ENCODE data around the gene PEAK1.

PEAK1 gene

GRCh38 chr15:77457905-77458265, 38.0 kb upstream of the PEAK1 start:
- H3K9me3 ChIP-seq (ENCODE audit: control insufficient read depth, insufficient read depth, low read depth, low read length): no peaks in the 10 kb centered on the region
- TF ChIP-seq ZNF830 (tag by site-specific recombination; IDR thresholded peaks at IDR 0.05; ENCODE audit: low read depth) (no peak), KLF10 (tag by site-specific recombination; IDR thresholded peaks at IDR 0.05) (no peak), ZNF664 (tag by site-specific recombination; IDR thresholded peaks at IDR 0.05) (no peak), YY1 (tag by site-specific recombination; IDR thresholded peaks at IDR 0.05) (no peak), ZFP69B (tag by site-specific recombination; IDR thresholded peaks at IDR 0.05) (no peak), ZNF555 (tag by site-specific recombination; conservative IDR thresholded peaks at IDR 0.05) (no peak), ZXDB (tag by site-specific recombination; IDR thresholded peaks at IDR 0.05) (no peak), ZNF248 (tag by site-specific recombination; IDR thresholded peaks at IDR 0.05) (no peak), EGR2 (tag by site-specific recombination; IDR thresholded peaks at IDR 0.05; ENCODE audit: low read depth) (no peak), ZNF654 (tag by site-specific recombination; IDR thresholded peaks at IDR 0.05; ENCODE audit: low read depth) (no peak), ZNF791 (tag by site-specific recombination; IDR thresholded peaks at IDR 0.05) (no peak), IKZF3 (tag by site-specific recombination; IDR thresholded peaks at IDR 0.05) (no peak), ZNF404 (tag by site-specific recombination; IDR thresholded peaks at IDR 0.05) (no peak), ZNF473 (tag by site-specific recombination; IDR thresholded peaks at IDR 0.05) (no peak), ZBTB10 (tag by site-specific recombination; IDR thresholded peaks at IDR 0.05) (no peak), WT1 (tag by site-specific recombination; IDR thresholded peaks at IDR 0.05) (no peak), ZNF777 (tag by site-specific recombination; IDR thresholded peaks at IDR 0.05; ENCODE audit: borderline replicate concordance) (no peak), ZNF449 (tag by site-specific recombination; IDR thresholded peaks at IDR 0.05) (no peak), KLF16 (tag by site-specific recombination; IDR thresholded peaks at IDR 0.05) (no peak)
- TF ChIP-seq, protein P1, sequence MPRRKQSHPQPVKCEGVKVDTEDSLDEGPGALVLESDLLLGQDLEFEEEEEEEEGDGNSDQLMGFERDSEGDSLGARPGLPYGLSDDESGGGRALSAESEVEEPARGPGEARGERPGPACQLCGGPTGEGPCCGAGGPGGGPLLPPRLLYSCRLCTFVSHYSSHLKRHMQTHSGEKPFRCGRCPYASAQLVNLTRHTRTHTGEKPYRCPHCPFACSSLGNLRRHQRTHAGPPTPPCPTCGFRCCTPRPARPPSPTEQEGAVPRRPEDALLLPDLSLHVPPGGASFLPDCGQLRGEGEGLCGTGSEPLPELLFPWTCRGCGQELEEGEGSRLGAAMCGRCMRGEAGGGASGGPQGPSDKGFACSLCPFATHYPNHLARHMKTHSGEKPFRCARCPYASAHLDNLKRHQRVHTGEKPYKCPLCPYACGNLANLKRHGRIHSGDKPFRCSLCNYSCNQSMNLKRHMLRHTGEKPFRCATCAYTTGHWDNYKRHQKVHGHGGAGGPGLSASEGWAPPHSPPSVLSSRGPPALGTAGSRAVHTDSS (tag by site-specific recombination; IDR thresholded peaks at IDR 0.05): no peak
- no peak overlapping the region for H3K27ac ChIP-seq (ENCODE audit: extremely low read depth, low read depth, low read length)
- H3K4me1 ChIP-seq (ENCODE audit: control insufficient read depth, insufficient read depth, low read length): peaks cover 8% of the 10 kb centered on the region; the same call in 1 of the 2 replicates
- ChIA-PET CTCF (interaction anchor here (0.9 to 1.7 kb wide), 2 partner anchors 13 to 86 kb away, joined by 3 to 7 read pairs; no protein-coding TSS in a partner anchor), POLR2A (no interaction called here)
- no peak overlapping the region for H3K4me3 ChIP-seq (ENCODE audit: low read depth, low read length)
- H3K36me3 ChIP-seq (ENCODE audit: control insufficient read depth in 2 of 2, insufficient read depth in 1 of 2, low read length in 2 of 2): peaks cover 28 to 31% of the 10 kb centered on the region in 2 experiments

DNA sequence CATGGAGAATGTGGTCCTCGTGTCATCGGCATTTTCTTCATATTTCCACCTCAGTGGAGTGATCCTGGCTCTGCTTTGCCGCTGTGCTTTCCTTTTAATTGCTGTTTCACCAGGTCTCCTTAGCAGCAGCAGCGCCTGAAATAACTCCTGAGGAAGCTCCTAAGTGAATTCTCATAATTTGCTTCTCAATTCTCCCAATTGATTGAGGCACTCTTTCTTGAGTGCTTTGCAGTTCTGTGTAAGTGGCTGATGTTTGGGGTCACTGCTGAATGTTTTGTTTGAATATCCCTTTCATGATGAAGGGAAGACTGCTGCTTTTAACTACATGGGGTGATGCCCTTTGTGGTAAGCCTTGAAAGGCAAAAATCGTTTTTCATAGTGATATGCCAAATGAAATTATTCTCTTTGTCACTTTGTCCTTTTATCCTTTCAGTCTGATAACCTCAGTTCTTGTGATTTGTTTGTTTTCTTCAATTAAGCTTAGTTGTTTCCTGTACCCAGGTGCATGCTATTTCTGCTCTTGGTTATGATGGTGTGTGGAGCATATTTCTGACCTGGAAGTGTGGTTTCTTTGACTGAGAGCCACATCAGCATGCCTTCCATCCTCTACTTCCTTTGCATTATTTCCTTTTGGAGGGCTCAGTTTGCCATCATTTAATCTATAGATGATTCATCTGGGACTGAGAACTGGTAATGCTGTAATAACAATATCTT, 37.4 kb upstream of the PEAK1 start:
- no peak overlapping the region for H3K4me3 ChIP-seq (ENCODE audit: low read depth, low read length)
- H3K4me1 ChIP-seq (ENCODE audit: control insufficient read depth, insufficient read depth, low read length): peaks cover 8% of the 10 kb centered on the region; the same call in 1 of the 2 replicates
- ChIA-PET CTCF (interaction anchor here (0.7 to 1.7 kb wide), 5 partner anchors 12 to 338 kb away, joined by 3 to 7 read pairs (median 3); no protein-coding TSS in a partner anchor), POLR2A (no interaction called here)
- H3K27ac ChIP-seq (ENCODE audit: extremely low read depth, low read depth, low read length): no peak overlapping the region
- no peaks in the 10 kb centered on the region for H3K9me3 ChIP-seq (ENCODE audit: control insufficient read depth, insufficient read depth, low read depth, low read length)
- peaks cover 25 to 28% of the 10 kb centered on the region in 2 experiments for H3K36me3 ChIP-seq (ENCODE audit: control insufficient read depth in 2 of 2, insufficient read depth in 1 of 2, low read length in 2 of 2)
- TF ChIP-seq ZNF146 (tag by site-specific recombination; IDR thresholded peaks at IDR 0.05) (no peak), ZNF530 (tag by site-specific recombination; IDR thresholded peaks at IDR 0.05; ENCODE audit: low read depth) (no peak), WT1 (tag by site-specific recombination; IDR thresholded peaks at IDR 0.05) (no peak), ZNF10 (tag by site-specific recombination; IDR thresholded peaks at IDR 0.05) (no peak), ZNF302 (tag by site-specific recombination; IDR thresholded peaks at IDR 0.05; ENCODE audit: low read depth) (no peak), ZNF639 (tag by site-specific recombination; IDR thresholded peaks at IDR 0.05) (no peak), ZNF266 (tag by site-specific recombination; IDR thresholded peaks at IDR 0.05; ENCODE audit: low read depth) (no peak), ZNF19 (tag by site-specific recombination; IDR thresholded peaks at IDR 0.05; ENCODE audit: low read depth) (no peak), ZNF112 (tag by site-specific recombination; IDR thresholded peaks at IDR 0.05) (no peak), SALL2 (tag by site-specific recombination; IDR thresholded peaks at IDR 0.05; ENCODE audit: borderline replicate concordance) (no peak)

Measured in HEK293 (cell line).